Activated gamma-delta T cell (primary cell): ENCODE results near the gene MPPED2.
"Not testable (repeated sequence)": the region's sequence is repeated elsewhere in the genome, so short reads cannot be mapped to it uniquely, and the experiment has no call there.

ENCODE experiments used
- DNase-seq: peaks from one replicate; lab custom pipeline; 2025; lab: John Stamatoyannopoulos, UW

MPPED2 gene

DNA sequence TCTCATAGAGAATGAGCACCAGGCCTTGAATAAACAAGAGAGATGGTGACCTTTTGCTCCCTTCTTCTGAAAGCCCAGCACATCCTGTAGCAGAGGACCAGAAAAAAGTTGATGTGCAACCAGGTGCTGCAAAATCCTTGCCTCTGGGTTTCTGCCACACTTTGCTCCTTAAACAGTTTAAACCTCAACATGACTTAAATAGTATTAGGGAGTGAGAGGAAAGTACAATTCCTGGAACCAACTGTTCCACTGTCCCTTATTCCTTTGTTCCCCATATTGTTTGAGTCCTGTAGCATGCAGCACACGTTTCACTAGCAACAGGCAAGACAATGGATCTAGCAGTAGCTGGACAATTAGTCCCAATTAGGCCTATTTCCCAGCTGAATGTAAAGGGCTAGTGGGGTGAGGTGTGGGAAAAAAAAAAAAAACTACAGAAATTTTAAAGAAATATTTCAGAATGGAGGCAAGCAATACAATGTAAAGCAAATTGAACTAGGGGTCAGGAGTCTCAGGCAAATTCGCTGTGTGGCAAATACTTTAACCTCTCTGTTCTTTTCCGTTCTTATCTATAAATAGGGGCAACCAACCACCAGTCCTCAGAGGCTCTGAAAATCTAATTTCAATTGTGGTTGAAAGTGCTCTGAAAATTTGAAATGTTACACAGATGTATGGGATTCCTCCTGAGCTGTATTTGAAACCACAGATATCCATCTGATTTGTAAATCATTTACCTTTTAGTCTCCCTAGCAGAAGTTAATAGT lies 6.6 kb downstream of the MPPED2 start:
- no peak for DNase-seq

DNA sequence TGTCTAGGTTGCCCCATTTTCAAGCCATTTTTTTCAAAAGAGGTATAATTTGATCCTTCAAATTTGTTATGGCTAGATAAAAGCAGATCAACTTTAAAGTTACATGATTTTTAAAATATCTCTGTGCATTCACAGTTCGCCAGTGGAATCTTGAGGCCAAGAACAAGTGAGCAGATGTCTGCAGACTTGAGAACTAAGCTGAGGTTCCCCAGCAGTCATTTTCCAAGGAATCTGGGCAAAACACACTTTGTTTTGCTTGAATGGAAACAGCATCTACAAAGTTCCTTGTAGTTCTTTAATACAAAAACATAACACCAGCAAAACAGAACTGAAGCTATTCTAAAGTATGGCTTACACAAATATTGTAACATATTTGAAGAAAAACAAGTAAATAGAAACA lies 7.7 kb downstream of the MPPED2 start:
- no peak for DNase-seq

DNA sequence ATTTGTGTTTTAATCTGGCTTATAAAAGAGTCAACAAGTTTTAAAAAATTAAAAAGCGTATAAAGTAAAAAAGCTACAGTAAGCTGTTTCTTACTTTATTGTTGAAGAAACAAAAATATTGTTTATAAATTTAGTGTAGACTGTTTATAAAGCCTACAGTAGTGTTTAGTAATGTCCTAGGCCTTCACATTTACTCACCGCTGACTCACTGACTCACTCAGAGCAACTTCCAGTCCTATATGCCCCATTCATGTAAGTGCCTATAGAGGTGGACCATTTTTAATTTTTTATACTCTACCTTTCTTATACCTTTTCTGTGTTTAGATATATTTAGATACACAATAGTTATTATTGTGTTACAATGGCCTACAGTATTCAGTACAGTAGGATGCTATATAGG lies 12.2 kb downstream of the MPPED2 start:
- DNase-seq = no peak

DNA sequence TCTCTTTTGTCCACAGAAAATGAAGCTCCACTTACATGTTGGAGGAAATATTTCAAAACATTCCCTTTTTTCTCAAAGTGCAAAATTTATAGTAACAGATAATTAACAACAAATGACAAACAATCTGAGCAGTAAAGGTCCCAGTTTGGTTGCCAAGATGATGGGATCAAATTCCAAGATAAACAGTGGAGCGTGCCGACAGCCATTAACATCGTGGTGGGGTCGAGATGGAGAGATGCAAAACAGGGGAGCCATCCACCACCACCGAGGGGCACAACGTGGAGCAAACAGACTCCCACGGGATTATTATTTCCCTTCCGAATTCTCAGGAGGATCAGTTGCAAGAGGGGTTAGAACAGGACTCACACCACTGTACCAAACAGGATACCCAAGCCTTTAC lies 17.2 kb downstream of the MPPED2 start:
- DNase-seq = no peak

DNA sequence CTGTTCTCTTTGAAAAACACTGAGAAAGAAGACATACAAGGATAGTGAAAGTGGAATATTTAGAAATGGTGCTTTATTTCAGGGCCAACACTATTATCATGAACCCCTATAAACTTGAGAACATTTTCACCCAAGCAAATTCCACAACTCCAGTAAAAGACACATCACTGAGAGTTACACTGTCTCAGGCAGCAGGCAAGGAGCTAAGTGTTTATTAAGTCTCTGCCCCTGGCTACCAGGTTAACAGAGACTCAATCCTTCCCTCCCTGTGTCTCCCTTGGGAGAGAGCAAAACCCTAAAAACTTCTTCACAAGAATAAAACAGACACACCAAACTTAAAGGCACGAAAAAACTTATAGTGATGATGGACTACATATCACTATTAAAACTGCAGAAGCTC lies 18.5 kb downstream of the MPPED2 start:
- no peak for DNase-seq

DNA sequence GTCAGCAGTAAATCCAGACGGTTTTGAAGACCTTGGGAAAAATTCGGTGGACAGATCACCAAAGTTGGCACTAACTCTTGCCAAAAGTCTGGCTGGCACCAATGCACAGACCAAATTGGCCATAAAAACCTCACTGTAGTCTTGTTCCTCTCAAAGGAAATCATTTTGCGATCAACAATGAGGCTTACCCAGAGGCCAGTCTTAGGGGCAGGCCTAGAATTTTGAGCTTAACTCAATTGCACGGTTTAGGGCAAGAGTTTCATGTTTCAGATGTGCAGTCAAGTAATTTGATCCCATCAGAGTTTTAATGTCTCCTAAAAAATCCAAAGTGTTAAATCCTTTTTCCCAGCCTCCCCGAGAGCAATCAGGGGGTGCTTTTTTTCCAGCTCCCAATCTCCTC lies 19.0 kb downstream of the MPPED2 start:
- no peak for DNase-seq

DNA sequence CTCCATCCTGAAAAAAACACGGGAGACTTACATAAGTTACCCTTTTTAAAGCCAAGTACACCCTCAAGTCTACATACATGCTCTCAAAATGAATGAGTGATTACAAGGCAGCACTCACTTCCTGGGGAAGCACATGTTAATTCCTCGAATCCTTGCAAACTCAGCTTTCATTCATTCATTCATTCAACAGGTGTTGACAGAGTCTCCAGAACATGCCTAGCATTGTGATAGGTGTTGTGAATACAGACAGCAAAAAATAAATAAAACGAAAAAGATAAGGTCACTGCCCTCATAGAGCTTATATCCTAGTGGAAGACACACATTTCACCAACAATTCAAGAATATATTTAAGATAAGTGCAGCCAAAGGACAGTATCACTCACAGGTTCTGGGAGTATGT lies 19.7 kb downstream of the MPPED2 start:
- no peak for DNase-seq

DNA sequence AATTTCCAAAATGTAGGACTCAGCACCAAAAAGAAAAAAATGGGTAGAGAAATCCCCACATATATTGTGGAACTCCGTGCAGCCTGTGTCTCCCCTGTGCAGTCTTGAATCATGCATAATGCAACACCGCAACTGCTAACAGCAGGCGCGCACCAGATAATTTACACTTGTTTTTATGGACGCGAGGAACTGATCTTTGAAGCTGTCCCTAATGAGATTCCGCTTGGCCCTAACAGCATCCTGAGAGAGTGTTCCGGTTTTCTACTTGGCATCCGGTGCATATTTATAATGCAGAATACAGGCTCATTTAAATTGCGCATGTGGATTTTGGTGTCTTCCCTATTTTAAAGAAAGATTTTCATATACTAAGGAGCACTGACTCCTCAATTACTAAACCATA lies 21.1 kb downstream of the MPPED2 start:
- no peak for DNase-seq

DNA sequence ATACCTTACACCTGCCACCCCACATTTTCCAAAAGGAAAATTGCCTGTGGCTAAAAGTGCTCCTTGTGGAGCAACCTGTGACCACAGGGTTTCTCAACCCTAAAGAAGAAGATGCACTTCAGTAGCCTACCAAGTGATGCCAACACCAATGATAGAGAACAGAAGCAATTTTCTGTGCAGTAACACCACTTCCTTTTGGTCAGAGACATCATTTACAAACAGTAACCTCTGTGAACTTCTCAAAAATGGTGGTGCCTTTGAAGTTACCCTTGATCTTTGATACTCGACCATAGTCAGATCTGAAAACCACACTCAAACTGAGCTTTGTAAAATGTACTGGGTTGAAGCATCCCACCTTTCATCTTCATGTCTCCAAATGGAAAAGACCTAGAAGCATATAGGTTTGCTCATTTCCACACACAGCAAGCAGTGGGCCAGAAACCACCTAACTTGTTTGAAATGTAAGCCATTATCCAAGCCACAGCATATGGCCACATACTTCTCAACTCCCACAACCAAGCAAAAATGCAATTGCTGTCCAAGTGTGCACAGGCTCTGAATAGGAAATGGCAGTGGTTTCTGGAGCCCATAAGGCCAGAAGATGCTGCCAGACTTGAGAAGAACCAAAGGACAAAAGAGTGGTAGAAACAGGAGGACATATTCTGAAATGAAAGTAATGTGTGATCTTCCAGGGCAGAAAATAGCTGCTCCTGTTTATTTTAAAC lies 24.3 kb downstream of the MPPED2 start:
- no peak for DNase-seq

DNA sequence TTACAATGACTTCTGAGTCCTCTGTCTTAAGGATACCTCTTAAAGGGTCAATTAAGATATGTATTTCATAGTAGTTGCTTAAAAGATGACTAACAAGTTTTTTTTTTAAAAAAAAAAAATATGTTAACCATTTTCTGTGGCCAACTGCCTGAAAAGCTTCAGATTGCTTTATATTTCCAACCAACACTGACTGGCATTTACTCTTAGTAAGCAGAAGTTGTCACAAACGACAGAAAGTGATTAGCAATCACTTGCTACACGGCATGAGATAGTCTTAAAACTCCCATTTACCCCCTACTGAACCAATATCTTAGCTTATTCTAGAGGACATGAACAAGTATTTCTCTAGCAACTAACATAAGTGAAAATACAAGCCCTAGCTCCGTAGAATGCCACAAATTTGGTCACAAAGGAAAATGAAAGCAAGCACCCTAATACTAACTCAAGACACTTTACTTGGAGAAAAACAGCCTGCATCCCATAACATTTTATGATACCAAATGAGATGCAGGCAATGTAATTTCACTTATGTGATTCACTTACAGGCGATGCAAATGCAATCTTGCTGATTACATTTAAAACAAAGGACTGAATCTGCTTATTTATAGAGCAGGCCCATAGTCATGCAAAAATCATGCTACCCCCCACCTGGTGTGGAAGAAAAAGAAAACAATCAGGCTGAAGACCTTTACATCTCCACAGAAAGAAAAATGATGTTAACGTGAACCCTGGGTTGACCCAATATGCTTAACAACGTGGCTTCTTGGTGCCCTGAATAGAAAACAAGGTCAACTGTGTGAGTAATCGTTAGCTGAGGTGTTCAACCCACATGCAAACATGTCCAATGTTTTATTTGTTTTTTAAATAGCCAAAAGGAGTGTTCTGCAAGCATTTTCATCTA lies 25.7 kb downstream of the MPPED2 start:
- DNase-seq = no peak

DNA sequence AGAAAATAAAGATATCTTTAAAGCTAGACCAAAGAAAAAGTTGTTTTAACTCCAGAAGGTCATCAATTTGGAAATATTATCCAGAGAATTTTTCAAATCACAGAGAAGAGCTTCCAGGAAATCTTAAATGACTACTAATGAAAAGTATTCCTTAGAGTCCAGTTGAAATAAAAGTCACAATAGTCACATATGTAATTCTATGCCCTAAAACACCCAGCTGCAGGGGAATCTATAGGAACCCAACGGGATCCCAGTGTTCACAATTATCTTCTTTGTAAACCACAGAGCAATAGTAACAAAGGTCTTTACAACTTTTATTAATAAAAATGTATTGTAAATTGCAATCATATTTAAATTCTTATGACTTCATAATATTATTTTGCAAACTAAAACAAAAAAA lies 27.1 kb downstream of the MPPED2 start:
- DNase-seq = no peak

DNA sequence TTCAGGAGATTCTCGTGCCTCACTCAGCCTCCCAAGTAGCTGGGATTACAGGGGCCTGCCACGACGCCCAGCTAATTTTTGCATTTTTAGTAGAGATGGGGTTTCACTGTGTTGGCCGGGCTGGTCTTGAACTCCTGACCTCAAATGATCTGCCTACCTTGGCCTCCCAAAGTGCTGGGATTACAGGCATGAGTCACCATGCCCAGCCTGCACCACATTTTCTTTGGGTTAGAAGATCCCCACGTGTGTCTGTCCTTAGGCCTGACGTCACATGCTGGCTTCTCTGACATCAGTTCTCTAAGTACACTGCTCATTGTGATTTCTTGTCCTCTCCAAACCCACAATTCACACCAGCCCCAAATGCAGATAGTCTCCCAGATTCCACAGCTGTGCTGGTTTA lies 31.6 kb downstream of the MPPED2 start:
- not testable (repeated sequence) for DNase-seq

DNA sequence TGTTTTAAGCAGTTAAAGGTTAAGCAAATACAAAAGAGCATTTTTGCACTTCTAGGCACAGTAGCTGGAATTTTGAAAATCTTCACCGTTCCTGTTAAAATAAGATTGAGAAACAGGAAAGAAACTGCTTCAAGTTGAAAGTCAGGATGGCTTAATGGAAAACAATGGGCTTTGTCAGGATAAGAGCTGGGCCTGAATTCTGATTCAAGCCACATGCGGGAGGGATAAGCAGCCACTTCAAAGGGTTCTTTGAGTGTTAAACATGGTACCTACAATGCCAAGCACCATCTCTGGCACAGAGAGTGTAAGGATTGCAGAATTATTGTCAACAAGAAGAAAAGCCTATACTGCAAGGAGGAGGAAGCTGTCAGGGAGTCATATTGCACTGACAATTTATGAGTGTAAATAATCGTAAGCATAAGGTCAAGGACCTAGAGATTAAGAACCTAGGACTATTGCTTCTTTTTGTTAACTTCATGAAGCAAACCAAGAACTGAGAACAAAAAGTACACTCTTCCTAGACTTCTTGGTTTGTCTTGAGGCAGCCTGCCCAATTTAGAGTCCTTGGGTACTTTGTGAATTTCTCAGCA lies 32.5 kb downstream of the MPPED2 start:
- no peak for DNase-seq

DNA sequence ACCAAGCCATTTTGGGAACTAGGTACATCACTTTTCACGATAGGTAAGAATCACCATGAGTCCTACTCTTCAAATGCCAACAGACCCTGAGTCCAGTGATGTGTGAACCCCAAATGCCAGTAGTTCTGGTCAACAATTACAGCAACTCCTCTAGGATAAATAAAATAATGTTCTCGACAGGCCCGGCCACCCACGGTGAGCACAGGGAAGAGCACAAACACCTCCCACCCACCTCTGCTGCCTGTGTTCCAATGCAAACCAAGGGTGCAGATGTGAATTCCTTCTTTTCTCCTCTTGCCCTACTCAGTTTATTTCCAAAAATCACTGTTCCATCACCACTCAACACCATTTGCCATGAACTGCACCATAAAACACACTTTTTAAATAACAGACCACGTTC lies 33.3 kb downstream of the MPPED2 start:
- no peak for DNase-seq

DNA sequence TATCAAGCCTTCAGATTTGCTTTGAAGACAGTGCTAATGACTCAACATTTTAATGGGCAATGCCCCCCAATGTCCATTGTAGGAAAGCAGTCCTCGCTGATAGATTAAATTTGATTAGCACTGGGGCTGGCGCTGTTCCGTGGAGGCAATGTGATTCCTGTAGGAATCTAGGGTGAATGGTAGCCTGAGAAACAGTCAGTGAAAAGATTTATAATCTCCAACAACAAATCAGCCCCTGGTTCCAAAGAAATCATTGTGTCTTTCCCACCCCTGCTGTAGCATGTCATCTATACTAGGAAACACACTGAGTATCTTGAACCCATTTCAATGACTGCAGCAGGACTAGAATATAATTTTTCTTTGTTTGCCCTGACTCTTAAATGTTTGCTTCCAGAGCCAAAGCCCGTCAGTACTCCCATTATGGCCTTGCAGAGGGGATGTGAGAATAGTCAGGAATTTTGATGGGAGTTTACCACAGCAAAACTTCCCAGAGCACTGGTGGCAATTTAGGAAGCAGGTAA lies 36.1 kb downstream of the MPPED2 start:
- DNase-seq = no peak

DNA sequence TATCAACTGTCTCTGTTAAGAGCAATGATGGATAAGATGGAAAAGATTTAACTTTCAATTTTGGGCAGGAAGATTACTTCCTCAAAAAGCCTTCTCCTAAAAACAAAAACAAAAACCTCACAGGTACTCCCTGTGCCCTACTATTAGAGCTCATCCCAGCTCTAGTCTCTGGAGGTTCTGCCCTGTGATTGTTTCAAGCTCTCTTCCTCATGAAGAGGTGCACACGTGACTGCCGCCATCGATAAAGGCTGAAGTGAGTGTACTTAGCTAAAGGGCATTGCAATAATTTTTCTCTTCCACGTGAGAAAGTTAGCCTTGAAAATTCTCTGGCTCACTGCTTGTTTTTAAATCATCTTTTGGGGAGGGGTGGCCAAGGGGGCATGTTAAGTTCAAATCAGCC lies 36.6 kb downstream of the MPPED2 start:
- DNase-seq = no peak

DNA sequence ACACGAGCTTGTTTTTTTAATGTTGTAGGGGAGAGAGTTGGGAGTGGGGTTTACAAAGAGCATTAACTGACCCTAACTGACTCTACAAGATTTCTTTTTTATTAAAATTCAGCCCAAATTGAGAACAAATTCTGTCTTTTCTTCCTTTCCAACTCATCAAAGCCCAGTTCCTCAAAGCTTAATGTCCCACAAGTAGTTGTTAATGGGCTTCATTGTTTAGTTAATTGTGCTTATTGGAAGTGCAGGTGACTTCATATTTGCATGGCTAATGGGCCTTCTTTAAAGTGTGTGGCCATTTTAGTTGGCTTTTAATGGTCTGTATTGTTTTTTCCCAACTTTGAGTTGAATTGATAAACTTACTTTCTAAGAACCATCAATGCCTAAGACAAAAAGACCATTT lies 39.8 kb downstream of the MPPED2 start:
- no peak for DNase-seq

DNA sequence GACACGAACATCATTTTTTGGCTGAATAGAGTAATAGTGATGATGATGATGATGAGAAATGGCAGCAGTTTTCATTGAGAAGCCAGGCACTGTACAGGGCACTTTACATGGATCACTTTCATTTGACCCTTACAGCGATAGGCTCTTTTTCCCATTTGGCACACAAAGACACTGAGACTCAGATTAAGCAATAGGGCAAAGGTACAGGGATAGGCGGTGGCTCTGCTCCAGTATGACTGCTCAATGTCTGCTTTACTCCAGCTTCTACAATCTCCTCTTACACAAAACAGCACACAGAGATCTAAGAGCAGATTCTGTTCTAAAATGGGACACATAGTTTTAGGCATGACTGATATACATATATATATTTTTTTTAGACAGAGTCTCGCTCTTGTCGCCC lies 40.6 kb downstream of the MPPED2 start:
- no peak for DNase-seq

DNA sequence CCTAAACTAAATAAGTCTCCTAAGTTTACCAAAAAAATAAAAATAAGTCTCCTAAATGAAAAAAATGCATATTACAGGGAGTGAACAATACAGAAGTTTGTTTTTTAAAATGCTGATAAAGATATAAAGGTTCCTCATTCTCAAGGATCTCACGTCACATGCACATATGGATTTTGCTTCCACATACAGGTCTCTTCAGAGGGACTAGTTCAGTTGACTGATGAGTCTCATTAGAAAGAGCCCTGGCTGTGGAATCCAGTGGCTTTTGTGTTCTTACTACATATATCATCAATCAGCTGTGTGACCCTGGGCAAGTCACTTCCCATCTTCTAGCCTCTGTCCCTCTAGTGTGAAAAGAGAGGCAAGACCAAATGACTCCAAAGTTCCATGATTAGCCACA lies 43.1 kb downstream of the MPPED2 start:
- DNase-seq = no peak

DNA sequence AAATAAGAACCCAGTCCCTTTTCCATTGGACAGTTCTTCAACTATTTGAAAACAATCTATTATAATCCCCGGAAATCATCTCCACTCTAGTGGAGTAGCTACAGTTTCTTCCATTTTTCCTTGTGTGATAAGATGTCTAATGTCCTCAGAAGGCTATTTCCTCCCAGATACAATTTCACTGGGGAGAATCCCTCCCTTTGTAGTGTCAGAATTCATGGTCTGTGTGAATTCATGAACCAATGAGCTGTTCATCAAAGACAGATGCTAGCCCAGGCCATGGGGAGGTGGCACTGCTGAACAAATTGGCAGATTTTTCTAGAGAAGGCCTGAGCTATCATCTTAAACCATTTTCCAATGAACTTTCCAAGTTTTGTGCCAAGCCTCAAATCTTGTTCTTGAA lies 45.4 kb downstream of the MPPED2 start:
- no peak for DNase-seq

DNA sequence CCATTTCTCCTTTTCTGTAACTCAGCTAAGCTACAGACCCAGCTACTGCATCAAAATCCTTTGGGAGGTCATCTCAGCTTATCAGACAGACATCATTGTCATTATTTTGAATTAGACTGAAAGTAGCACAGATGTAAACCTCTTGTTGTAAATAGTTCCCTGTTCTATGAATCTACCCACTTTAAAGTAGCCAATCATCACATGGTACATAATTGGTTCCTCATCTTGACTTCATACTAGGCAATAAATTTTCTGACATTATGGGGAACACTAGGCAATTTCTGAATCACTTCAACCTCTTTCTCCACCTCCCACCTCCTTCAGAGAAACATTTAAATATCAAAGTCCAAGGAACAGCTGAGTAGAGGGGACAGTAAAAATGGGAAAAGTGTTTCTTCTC lies 47.9 kb downstream of the MPPED2 start:
- DNase-seq = no peak

DNA sequence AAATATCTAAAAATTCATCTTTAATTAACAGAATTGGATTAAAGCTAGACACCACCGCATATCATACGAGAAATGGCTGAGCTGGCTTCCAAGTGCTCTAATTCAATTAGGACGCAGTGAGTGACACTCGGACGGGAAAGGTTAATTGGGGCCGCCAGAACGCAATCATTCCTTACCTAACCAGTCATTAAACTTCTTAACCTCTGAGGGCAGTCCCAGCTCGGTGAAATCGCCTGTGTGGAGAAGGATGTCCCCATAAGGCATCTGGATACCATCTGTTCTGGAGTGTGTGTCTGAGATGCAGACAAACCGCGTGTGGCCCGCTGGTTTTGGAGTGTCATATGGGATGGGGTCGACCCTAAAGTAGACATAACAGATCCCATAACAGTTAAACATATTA lies 50.3 kb downstream of the MPPED2 start:
- DNase-seq = no peak
